ENCODE results near the gene NEDD9. TPM values are rescaled to one million over a fixed set of nuclear protein-coding genes. Genes with fewer than 3 reads are reported as not detected.

The NEDD9 gene
- total and polyA plus RNA-seq, 2 of the 13 experiments (the other 11 are each of a cell fraction or from before 2014, with no cell fraction given), result 27.1 to 389 TPM

DNA sequence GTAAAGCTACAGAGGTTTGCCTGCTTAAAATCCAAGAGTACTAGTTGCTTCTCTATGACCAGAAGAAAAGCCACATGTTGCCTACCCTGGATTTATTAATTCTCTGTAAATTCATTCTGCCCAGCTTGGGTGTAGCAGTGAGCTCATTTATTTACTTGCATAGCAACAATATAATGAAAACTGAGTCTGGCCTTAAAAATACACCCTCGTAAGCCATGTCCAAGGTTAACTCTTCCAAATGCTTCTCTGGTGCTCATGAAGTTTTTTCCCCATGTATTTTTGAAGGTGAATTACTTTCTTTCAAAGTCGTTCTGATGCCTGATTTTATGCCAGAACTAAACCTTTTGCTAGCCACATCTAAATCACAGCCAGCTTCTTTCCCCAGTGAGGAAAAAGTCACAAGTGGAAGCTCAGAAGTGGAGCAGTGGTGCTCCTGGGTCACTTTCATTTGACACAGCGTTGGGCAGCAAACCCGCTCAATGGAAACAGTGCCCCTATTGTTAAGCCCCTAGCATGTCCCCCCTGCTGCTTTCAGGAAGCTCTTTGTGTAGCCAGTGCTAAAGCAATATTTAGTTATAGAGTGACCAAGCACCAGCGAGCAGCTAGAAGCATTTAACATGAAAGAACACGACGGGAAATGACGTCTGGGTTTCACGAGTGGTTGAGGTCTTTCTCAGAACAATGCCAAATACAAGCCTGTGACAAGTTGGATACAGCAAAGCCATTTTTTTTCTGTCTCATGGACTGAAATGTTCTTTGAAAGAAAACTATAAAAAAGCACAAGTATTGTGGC, 29.8 kb downstream of the NEDD9 start (continued):
- TF ChIP-seq NCOA1 (CRISPR knock-in tag; IDR thresholded peaks at IDR 0.05) (no peak), SSRP1 (CRISPR knock-in tag; IDR thresholded peaks at IDR 0.05) (no peak), SMAD9 (CRISPR knock-in tag; IDR thresholded peaks at IDR 0.05) (0 out of 2 replicates have a peak, but pooled peaks have one; percentile 21), XRCC5 (optimal IDR thresholded peaks at IDR 0.05; ENCODE audit: low read length) (peak; percentile 90), MBD4 (IDR thresholded peaks at IDR 0.05; ENCODE audit: borderline replicate concordance, low read length) (no peak; the same call in 1 of the 2 replicates), ZFP36 (IDR thresholded peaks at IDR 0.05; ENCODE audit: borderline replicate concordance, low read depth, low read length, partially characterized antibody) (no peak), SUZ12 (IDR thresholded peaks at IDR 0.05; ENCODE audit: low read depth, low read length) (no peak), ZNF788 (CRISPR knock-in tag; IDR thresholded peaks at IDR 0.05; ENCODE audit: borderline replicate concordance) (peak; percentile 24; the same call in 1 of the 2 replicates), SRF (IDR thresholded peaks at IDR 0.05; ENCODE audit: low read depth, low read length) (no peak), PHF21A (CRISPR knock-in tag; IDR thresholded peaks at IDR 0.05) (peak; percentile 89), ZKSCAN5 (CRISPR knock-in tag; IDR thresholded peaks at IDR 0.05) (no peak), ZFY (CRISPR knock-in tag; IDR thresholded peaks at IDR 0.05) (no peak), ARNTL (CRISPR knock-in tag; IDR thresholded peaks at IDR 0.05) (0 out of 2 replicates have a peak, but pooled peaks have one; percentile 23), SMYD3 (CRISPR knock-in tag; IDR thresholded peaks at IDR 0.05) (no peak), HOXA5 (CRISPR knock-in tag; IDR thresholded peaks at IDR 0.05) (no peak), TMF1 (CRISPR knock-in tag; IDR thresholded peaks at IDR 0.05; ENCODE audit: low read depth) (no peak), ZNF224 (CRISPR knock-in tag; IDR thresholded peaks at IDR 0.05) (no peak), ETV5 (CRISPR knock-in tag; IDR thresholded peaks at IDR 0.05; ENCODE audit: borderline replicate concordance) (peak; percentile 97), CBX2 (IDR thresholded peaks at IDR 0.05; ENCODE audit: low read depth, low read length) (no peak), CBX2 (CRISPR knock-in tag; IDR thresholded peaks at IDR 0.05; ENCODE audit: low read depth) (no peak), SNRNP70 (IDR thresholded peaks at IDR 0.05; ENCODE audit: low read depth, low read length) (no peak), ZNF780A (CRISPR knock-in tag; IDR thresholded peaks at IDR 0.05) (no peak), ZNF34 (CRISPR knock-in tag; IDR thresholded peaks at IDR 0.05; ENCODE audit: borderline replicate concordance) (0 out of 2 replicates have a peak, but pooled peaks have one; percentile 71), ZNF543 (CRISPR knock-in tag; IDR thresholded peaks at IDR 0.05) (no peak; the same call in 1 of the 2 replicates), ZNF337 (CRISPR knock-in tag; IDR thresholded peaks at IDR 0.05; ENCODE audit: borderline replicate concordance, low read depth) (0 out of 2 replicates have a peak, but pooled peaks have one; percentile 31), NR1H2 (CRISPR knock-in tag; IDR thresholded peaks at IDR 0.05; ENCODE audit: borderline replicate concordance, low read depth) (no peak), PAWR (CRISPR knock-in tag; IDR thresholded peaks at IDR 0.05; ENCODE audit: borderline replicate concordance) (no peak)
- TF ChIP-seq, protein P1, sequence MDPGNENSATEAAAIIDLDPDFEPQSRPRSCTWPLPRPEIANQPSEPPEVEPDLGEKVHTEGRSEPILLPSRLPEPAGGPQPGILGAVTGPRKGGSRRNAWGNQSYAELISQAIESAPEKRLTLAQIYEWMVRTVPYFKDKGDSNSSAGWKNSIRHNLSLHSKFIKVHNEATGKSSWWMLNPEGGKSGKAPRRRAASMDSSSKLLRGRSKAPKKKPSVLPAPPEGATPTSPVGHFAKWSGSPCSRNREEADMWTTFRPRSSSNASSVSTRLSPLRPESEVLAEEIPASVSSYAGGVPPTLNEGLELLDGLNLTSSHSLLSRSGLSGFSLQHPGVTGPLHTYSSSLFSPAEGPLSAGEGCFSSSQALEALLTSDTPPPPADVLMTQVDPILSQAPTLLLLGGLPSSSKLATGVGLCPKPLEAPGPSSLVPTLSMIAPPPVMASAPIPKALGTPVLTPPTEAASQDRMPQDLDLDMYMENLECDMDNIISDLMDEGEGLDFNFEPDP (CRISPR knock-in tag; conservative IDR thresholded peaks at IDR 0.05), result no peak
- TF ChIP-seq, protein P2, sequence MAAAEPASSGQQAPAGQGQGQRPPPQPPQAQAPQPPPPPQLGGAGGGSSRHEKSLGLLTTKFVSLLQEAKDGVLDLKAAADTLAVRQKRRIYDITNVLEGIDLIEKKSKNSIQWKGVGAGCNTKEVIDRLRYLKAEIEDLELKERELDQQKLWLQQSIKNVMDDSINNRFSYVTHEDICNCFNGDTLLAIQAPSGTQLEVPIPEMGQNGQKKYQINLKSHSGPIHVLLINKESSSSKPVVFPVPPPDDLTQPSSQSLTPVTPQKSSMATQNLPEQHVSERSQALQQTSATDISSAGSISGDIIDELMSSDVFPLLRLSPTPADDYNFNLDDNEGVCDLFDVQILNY (CRISPR knock-in tag; conservative IDR thresholded peaks at IDR 0.05), result no peak
- TF ChIP-seq, protein P3, sequence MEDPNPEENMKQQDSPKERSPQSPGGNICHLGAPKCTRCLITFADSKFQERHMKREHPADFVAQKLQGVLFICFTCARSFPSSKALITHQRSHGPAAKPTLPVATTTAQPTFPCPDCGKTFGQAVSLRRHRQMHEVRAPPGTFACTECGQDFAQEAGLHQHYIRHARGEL (CRISPR knock-in tag; IDR thresholded peaks at IDR 0.05), result no peak

All from HepG2 (cell line).